Measurements from ENCODE around the gene ERBB4. TPM values are rescaled to one million over a fixed set of nuclear protein-coding genes. Genes with fewer than 3 reads are reported as not detected.
"Not testable (repeated sequence)": the region's sequence is repeated elsewhere in the genome, so short reads cannot be mapped to it uniquely, and the experiment has no call there.

ERBB4 gene
- total and polyA plus RNA-seq, 7 donors: 0.07 to 7.5 (median 2.0) TPM

DNA sequence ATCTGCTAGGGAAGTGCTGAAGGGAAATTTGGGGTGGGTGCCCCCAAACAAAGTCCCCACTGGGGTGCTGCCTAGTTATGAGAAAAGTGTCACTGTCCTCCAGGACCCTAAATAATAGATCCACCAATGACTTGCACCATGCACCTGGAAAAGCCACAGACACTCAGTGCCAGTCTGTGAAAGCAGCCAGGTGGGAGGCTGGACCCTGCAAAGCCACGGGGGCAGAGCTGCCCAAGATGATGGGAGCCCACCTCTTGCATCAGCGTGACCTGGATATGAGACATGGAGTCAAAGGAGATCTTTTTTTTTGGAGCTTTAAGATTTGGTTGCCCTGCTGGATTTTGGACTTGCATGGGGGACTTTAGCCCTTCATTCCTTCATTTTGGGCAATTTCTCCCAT lies 431.6 kb downstream of the ERBB4 start:
- intact Hi-C loops (cut with DNase I): no loop called here
- no peaks in the 10 kb centered on the region for H3K9me3 ChIP-seq
- TF ChIP-seq, protein P1, sequence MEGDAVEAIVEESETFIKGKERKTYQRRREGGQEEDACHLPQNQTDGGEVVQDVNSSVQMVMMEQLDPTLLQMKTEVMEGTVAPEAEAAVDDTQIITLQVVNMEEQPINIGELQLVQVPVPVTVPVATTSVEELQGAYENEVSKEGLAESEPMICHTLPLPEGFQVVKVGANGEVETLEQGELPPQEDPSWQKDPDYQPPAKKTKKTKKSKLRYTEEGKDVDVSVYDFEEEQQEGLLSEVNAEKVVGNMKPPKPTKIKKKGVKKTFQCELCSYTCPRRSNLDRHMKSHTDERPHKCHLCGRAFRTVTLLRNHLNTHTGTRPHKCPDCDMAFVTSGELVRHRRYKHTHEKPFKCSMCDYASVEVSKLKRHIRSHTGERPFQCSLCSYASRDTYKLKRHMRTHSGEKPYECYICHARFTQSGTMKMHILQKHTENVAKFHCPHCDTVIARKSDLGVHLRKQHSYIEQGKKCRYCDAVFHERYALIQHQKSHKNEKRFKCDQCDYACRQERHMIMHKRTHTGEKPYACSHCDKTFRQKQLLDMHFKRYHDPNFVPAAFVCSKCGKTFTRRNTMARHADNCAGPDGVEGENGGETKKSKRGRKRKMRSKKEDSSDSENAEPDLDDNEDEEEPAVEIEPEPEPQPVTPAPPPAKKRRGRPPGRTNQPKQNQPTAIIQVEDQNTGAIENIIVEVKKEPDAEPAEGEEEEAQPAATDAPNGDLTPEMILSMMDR (IDR thresholded peaks at IDR 0.05): no peak
- H3K4me3 ChIP-seq: no peak overlapping the region
- WGBS, 3 donors: 86 to 89% (median 86%) methylated on average over 2 of the region's 2 CpGs
- H3K27ac ChIP-seq: no peak overlapping the region
- H3K4me1 ChIP-seq: no peaks in the 10 kb centered on the region
- no peaks in the 10 kb centered on the region for H3K36me3 ChIP-seq (ENCODE audit: insufficient read depth in 1 of 2, low read depth in 1 of 2)
- DNase-seq (no peak), ATAC-seq (no peak)
- no peaks in the 10 kb centered on the region for H3K27me3 ChIP-seq (ENCODE audit: insufficient read depth in 3 of 3, low read length in 2 of 3)

DNA sequence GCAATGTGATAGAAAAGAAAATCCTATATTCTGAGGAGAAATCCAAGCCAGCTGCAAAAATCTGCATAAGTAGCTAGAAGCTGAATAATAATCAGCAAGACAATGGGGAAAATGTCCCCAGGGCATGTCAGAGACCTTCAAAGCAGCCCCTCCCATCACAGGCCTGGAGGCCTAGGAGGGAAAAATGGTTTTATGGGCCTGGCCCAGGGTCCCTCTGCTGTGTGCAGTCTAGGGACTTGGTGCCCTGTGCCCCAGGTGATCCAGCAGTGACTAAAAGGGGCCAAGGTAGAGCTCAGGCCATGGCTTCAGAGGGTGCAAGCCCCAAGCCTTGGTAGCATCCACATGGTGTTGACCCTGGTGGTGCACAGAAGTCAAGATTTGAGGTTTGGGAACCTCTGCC lies 432.1 kb downstream of the ERBB4 start:
- H3K4me1 ChIP-seq; H3K4me3 ChIP-seq; H3K9me3 ChIP-seq; H3K27ac ChIP-seq; H3K36me3 ChIP-seq (ENCODE audit: insufficient read depth in 1 of 2, low read depth in 1 of 2); ATAC-seq; H3K27me3 ChIP-seq (ENCODE audit: insufficient read depth in 3 of 3, low read length in 2 of 3); intact Hi-C loops (cut with DNase I); DNase-seq: not testable (repeated sequence)

DNA sequence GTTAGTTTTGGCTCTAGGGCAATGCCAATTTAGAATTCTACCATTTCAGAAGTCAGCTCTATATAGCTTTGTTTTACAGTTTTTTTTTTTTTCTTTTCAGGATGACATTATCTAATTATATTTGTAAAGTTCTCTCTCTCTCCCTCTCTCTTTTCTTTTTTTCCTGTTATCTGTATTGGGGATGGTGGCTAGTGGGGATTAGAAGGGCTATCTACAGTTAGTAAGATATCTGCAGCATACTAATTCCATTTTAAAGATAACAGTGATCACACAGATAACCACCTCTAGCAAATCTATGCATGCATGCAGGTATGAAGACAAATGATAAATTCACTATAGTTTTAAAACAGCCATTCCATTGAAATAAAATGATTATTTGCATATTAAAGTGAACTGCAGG lies 438.9 kb downstream of the ERBB4 start:
- peaks cover 0 to 2% (median 0%) of the 10 kb centered on the region in 3 donors for H3K27me3 ChIP-seq (ENCODE audit: insufficient read depth in 3 of 3, low read length in 2 of 3)
- TF ChIP-seq, protein P1 (IDR thresholded peaks at IDR 0.05): no peak
- no peak for DNase-seq
- no peaks in the 10 kb centered on the region for H3K36me3 ChIP-seq (ENCODE audit: insufficient read depth in 1 of 2, low read depth in 1 of 2)
- no peak overlapping the region for H3K4me3 ChIP-seq
- no peak for ATAC-seq
- no peak overlapping the region for H3K27ac ChIP-seq
- intact Hi-C loops (cut with DNase I): no loop called here
- no peaks in the 10 kb centered on the region for H3K4me1 ChIP-seq
- no peaks in the 10 kb centered on the region for H3K9me3 ChIP-seq

DNA sequence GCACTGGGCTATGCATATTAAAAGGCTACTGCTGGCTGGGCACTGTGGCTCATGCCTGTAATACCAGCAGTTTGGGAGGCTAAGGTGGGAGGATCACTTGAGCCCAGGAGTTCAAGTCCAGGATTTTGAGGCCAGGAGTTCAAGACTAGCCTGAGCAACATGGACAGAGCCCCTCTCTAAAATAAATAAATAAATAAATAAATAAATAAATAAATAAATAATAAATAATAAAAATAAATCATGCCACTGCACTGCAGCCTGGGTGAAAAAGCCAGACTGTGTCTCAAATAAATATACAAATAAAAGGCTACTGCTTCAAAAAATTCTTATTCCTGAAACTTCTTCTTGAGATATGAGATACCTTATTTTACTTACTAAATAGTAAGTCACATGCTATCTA lies 439.6 kb downstream of the ERBB4 start:
- no peak overlapping the region for H3K4me3 ChIP-seq
- intact Hi-C loops (cut with DNase I): no loop called here
- DNase-seq (no peak), ATAC-seq (no peak)
- H3K9me3 ChIP-seq: no peaks in the 10 kb centered on the region
- peaks cover 0 to 2% (median 0%) of the 10 kb centered on the region in 3 donors for H3K27me3 ChIP-seq (ENCODE audit: insufficient read depth in 3 of 3, low read length in 2 of 3)
- no peaks in the 10 kb centered on the region for H3K4me1 ChIP-seq
- no peak overlapping the region for H3K27ac ChIP-seq
- TF ChIP-seq, protein P1 (IDR thresholded peaks at IDR 0.05): no peak
- no peaks in the 10 kb centered on the region for H3K36me3 ChIP-seq (ENCODE audit: insufficient read depth in 1 of 2, low read depth in 1 of 2)

DNA sequence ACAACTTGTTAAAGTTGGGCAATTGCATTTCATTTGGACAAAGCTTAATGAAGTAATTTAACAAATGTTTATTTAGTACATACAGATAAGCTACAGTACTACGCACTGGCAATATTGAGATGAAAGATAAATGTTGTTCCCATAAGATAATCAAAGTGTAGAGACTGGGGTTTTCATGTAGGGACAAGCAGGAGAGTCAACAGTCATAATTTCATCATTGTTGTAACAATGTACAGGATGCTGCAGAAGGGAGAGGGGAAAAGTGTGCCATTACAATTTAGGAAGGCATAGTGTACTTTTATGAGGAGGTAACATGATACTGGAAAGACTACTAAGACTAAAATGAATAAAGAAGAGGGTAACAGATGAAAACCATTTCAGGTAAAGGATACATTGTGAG lies 441.6 kb downstream of the ERBB4 start:
- 89 to 97% (median 92%) methylated on average over 1 of the region's 1 CpG for WGBS, 3 donors
- Histone ChIP-seq H3K4me3 (no peak overlapping the region), H3K27me3 (ENCODE audit: insufficient read depth in 3 of 3, low read length in 2 of 3) (peaks cover 0 to 2% (median 0%) of the 10 kb centered on the region in 3 donors), H3K27ac (no peak overlapping the region), H3K9me3 (no peaks in the 10 kb centered on the region), H3K36me3 (ENCODE audit: insufficient read depth in 1 of 2, low read depth in 1 of 2) (no peaks in the 10 kb centered on the region), H3K4me1 (no peaks in the 10 kb centered on the region)
- DNase-seq: no peak
- TF ChIP-seq, protein P1 (IDR thresholded peaks at IDR 0.05): no peak
- intact Hi-C loops (cut with DNase I): no loop called here
- no peak for ATAC-seq
